Measurements from ENCODE around the gene HOXA4. TPM values are rescaled to one million over a fixed set of nuclear protein-coding genes. Genes with fewer than 3 reads are reported as not detected.

HOXA4 gene
- polyA plus RNA-seq, 1 experiment = 1.3 TPM

DNA sequence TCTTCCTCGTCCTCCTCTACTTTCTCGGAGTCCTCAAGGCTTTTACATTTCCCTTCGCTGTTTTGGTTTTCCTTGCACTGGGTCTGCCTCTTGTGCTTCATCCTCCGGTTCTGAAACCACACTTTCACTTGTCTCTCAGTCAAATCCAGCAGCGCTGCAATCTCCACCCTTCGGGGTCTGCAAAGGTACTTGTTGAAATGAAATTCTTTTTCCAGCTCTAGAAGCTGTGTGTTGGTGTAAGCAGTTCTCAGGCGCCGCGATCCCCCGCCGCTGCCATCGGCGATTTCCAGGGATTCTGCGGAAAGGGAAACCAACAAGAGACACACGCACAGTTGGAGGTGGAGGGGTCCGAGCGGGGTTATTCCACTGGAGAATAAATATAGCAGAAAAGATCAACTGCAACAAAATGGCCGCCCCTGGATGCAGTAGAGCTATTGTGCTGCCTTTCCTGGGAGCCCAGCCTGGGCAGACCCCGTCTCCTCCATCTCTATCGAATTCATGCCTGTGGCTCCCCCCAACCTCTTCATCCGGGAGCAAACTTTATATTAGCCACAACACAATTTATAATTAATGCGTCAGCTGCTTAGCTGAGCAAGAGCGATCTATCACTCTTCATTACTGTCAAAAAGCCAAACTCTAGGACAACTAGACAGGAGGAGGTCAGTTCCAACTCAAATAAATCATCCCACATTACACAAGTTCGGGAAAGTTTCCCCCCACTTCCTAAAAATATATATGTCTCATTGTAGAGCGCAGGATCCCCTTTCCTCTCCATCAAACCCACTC, 29.2 kb downstream of the HOXA4 start:
- TF ChIP-seq, protein P1, sequence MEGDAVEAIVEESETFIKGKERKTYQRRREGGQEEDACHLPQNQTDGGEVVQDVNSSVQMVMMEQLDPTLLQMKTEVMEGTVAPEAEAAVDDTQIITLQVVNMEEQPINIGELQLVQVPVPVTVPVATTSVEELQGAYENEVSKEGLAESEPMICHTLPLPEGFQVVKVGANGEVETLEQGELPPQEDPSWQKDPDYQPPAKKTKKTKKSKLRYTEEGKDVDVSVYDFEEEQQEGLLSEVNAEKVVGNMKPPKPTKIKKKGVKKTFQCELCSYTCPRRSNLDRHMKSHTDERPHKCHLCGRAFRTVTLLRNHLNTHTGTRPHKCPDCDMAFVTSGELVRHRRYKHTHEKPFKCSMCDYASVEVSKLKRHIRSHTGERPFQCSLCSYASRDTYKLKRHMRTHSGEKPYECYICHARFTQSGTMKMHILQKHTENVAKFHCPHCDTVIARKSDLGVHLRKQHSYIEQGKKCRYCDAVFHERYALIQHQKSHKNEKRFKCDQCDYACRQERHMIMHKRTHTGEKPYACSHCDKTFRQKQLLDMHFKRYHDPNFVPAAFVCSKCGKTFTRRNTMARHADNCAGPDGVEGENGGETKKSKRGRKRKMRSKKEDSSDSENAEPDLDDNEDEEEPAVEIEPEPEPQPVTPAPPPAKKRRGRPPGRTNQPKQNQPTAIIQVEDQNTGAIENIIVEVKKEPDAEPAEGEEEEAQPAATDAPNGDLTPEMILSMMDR (IDR thresholded peaks at IDR 0.05; ENCODE audit: insufficient read depth, low read depth, low read length) = no peak
- no peak for DNase-seq (ENCODE audit: low read depth)
- CTCF ChIA-PET = no interaction called here
- POLR2A ChIA-PET = no interaction called here
- Histone ChIP-seq H3K36me3 (ENCODE audit: control insufficient read depth, insufficient read depth, low read length) (no peaks in the 10 kb centered on the region), H3K27me3 (ENCODE audit: control insufficient read depth, insufficient read depth, low read length) (peaks cover 9% of the 10 kb centered on the region), H3K4me3 (ENCODE audit: low read depth, low read length) (no peak overlapping the region)

GRCh38 chr7:27100694-27101170, 29.8 kb downstream of the HOXA4 start:
- ChIA-PET CTCF (no interaction called here), POLR2A (no interaction called here)
- Histone ChIP-seq H3K36me3 (ENCODE audit: control insufficient read depth, insufficient read depth, low read length) (no peaks in the 10 kb centered on the region), H3K27me3 (ENCODE audit: control insufficient read depth, insufficient read depth, low read length) (peaks cover 7% of the 10 kb centered on the region), H3K4me3 (ENCODE audit: low read depth, low read length) (no peak overlapping the region)
- TF ChIP-seq, protein P1 (IDR thresholded peaks at IDR 0.05; ENCODE audit: insufficient read depth, low read depth, low read length) = no peak
- no peak for DNase-seq (ENCODE audit: low read depth)

DNA sequence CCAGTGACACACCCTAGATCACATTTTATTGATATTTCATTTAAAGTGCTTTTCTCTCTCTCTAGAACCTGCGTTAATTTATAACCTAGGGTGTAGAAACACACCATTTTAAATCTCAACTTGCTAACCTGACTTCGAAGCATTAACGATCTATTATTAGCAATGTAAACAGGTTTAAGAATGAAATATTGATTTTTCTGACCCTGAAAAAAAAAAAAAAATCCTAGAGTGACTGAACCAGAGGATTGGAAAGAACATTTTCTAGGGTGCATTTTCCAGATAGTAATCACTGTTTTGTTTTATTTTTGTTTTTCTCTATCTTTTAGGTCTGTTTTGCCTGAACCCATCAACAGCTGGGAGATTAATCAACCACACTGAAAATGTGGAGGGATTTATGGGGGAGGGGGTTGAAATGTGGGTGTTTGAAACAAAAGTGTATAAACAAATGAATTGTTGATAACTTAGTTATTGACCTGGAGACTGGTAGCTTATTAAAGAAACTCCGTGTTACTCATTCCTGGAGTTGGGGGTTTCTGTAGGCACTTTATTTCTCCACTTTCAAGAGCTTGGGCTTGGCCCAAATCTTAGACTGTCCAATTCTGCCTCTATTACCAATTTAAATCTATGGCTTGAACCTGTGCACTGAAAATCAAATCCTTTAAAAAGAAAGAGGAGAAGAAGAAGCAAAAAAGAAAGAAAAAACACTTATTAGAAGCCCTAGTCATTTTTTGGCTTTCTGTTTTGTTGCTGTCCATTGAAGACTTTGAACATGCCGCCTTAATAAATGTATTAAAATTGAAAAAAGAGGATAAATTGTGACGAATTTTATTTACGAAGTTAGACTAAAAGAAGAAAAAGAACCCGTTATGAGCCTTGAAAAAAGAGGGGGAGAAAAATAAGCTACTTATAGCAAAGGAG, 30.8 kb downstream of the HOXA4 start:
- peaks cover 4% of the 10 kb centered on the region for H3K27me3 ChIP-seq (ENCODE audit: control insufficient read depth, insufficient read depth, low read length)
- no peak overlapping the region for H3K4me3 ChIP-seq (ENCODE audit: low read depth, low read length)
- H3K36me3 ChIP-seq (ENCODE audit: control insufficient read depth, insufficient read depth, low read length) = no peaks in the 10 kb centered on the region
- ChIA-PET CTCF (no interaction called here), POLR2A (no interaction called here)
- TF ChIP-seq, protein P1 (IDR thresholded peaks at IDR 0.05; ENCODE audit: insufficient read depth, low read depth, low read length) = no peak
- DNase-seq (ENCODE audit: low read depth) = no peak

GRCh38 chr7:27098578-27099451, 31.7 kb downstream of the HOXA4 start:
- no peak for DNase-seq (ENCODE audit: low read depth)
- ChIA-PET POLR2A (no interaction called here), CTCF (no interaction called here)
- Histone ChIP-seq H3K27me3 (ENCODE audit: control insufficient read depth, insufficient read depth, low read length) (peaks cover 2% of the 10 kb centered on the region), H3K36me3 (ENCODE audit: control insufficient read depth, insufficient read depth, low read length) (no peaks in the 10 kb centered on the region), H3K4me3 (ENCODE audit: low read depth, low read length) (no peak overlapping the region)
- TF ChIP-seq, protein P1 (IDR thresholded peaks at IDR 0.05; ENCODE audit: insufficient read depth, low read depth, low read length) = no peak

Measured in BJ (cell line).